Choroid plexus epithelial cell (primary cell): ENCODE measurements around the gene ITGA7.

Experiments used
- DNase-seq: peaks from one replicate; pipeline ENCODE4 v3.0.0-alpha.2; 2010; ENCODE audit warnings: low read depth
- H3K4me3 ChIP-seq: 2 replicates; pipeline ENCODE4 v1.5.1; 2011; ENCODE audit warnings: low read depth, mild to moderate bottlenecking, control low read depth, low read length, moderate library complexity
- CTCF ChIP-seq: conservative IDR thresholded peaks from 2 replicates; pipeline ENCODE4 v1.5.1; 2011; ENCODE audit warnings: low read depth, mild to moderate bottlenecking, control low read depth, inconsistent platforms, low read length, moderate library complexity

ITGA7 gene

GRCh38 chr12:55675666-55676065 lies 32.0 kb downstream of the ITGA7 start:
- no peak for TF ChIP-seq CTCF
- no peak overlapping the region for H3K4me3 ChIP-seq
- DNase-seq = no peak

- H3K4me3 ChIP-seq = no peak overlapping the region
- DNase-seq = no peak
- no peak for TF ChIP-seq CTCF
These were observed 34.1 kb downstream of the ITGA7 start for GRCh38 chr12:55673638-55674037.

- DNase-seq = no peak
- no peak overlapping the region for H3K4me3 ChIP-seq
- TF ChIP-seq CTCF = no peak
These were observed 36.0 kb downstream of the ITGA7 start for GRCh38 chr12:55671746-55672145.

GRCh38 chr12:55670276-55670675 lies 37.4 kb downstream of the ITGA7 start:
- no peak for DNase-seq
- TF ChIP-seq CTCF = no peak
- H3K4me3 ChIP-seq = no peak overlapping the region

- no peak for TF ChIP-seq CTCF
- DNase-seq = no peak
- H3K4me3 ChIP-seq = no peak overlapping the region
These were observed 41.2 kb downstream of the ITGA7 start for GRCh38 chr12:55666508-55666907.

GRCh38 chr12:55664826-55665225 lies 42.9 kb downstream of the ITGA7 start:
- no peak for TF ChIP-seq CTCF
- no peak overlapping the region for H3K4me3 ChIP-seq
- DNase-seq = no peak

- DNase-seq = no peak
- no peak for TF ChIP-seq CTCF
- no peak overlapping the region for H3K4me3 ChIP-seq
These were observed 44.3 kb downstream of the ITGA7 start for GRCh38 chr12:55663391-55663790.
